HUES64 (cell line): Measurements from ENCODE around the gene CACNA1A.

Experiments
- H3K27ac ChIP-seq: 2 replicates; pipeline ENCODE4 v1.7.0; 2013; ENCODE audit warnings: low read depth, low read length, inconsistent platforms
- H3K27me3 ChIP-seq: 2 replicates; pipeline ENCODE4 v1.6.1; 2013; ENCODE audit warnings: mild to moderate bottlenecking, low read length; ENCODE audit not compliant: insufficient read depth
- H3K36me3 ChIP-seq: 2 replicates; pipeline ENCODE4 v1.6.1; 2013; ENCODE audit warnings: mild to moderate bottlenecking, low read length; ENCODE audit not compliant: insufficient read depth
- H3K4me1 ChIP-seq: 2 replicates; pipeline ENCODE4 v1.6.1; 2013; ENCODE audit warnings: mild to moderate bottlenecking, low read length, moderate library complexity; ENCODE audit not compliant: insufficient read depth
- H3K4me3 ChIP-seq: 2 replicates; pipeline ENCODE4 v1.5.1; 2013; ENCODE audit warnings: mild to moderate bottlenecking, low read length, moderate library complexity
- H3K9ac ChIP-seq: 2 replicates; pipeline ENCODE4 v1.6.1; 2013; ENCODE audit warnings: mild to moderate bottlenecking, low read depth, low read length
- H3K9me3 ChIP-seq: 2 replicates; pipeline ENCODE4 v1.6.1; 2013; ENCODE audit warnings: low read depth, low read length; ENCODE audit not compliant: insufficient read depth
- WGBS: fragments of 150-250, 120-280 bp; methylation state at CpG from one replicate; pipeline ENCODE4 v1.1.7; 2013; ENCODE audit warnings: missing lambda C conversion rate; 5-methylcytosine and 5-hydroxymethylcytosine counted together

The CACNA1A gene

GRCh38 chr19:13399746-13400145 is 106.5 kb downstream of the CACNA1A start:
- H3K4me3 ChIP-seq = no peak overlapping the region
- WGBS = 86% methylated on average over 4 of the region's 5 CpGs
- no peaks in the 10 kb centered on the region for H3K27me3 ChIP-seq
- H3K9ac ChIP-seq = no peak overlapping the region
- 0 out of 2 replicates have a peak, but pooled peaks cover 6% of the 10 kb centered on the region for H3K9me3 ChIP-seq
- H3K36me3 ChIP-seq = no peaks in the 10 kb centered on the region
- H3K27ac ChIP-seq = no peak overlapping the region
- peaks cover 15% of the 10 kb centered on the region for H3K4me1 ChIP-seq

- Histone ChIP-seq H3K9ac (no peak overlapping the region), H3K27ac (0 out of 2 replicates have a peak overlapping the region, but pooled peaks have one; percentile 20), H3K4me3 (no peak overlapping the region), H3K36me3 (no peaks in the 10 kb centered on the region), H3K9me3 (0 out of 2 replicates have a peak, but pooled peaks cover 6% of the 10 kb centered on the region), H3K27me3 (no peaks in the 10 kb centered on the region), H3K4me1 (peaks cover 15% of the 10 kb centered on the region)
- 85% methylated on average over 9 of the region's 10 CpGs for WGBS
These were observed 107.2 kb downstream of the CACNA1A start for GRCh38 chr19:13398780-13399726.

- Histone ChIP-seq H3K27ac (no peak overlapping the region), H3K4me1 (peaks cover 15% of the 10 kb centered on the region), H3K4me3 (no peak overlapping the region), H3K36me3 (no peaks in the 10 kb centered on the region), H3K9me3 (0 out of 2 replicates have a peak, but pooled peaks cover 6% of the 10 kb centered on the region), H3K9ac (no peak overlapping the region), H3K27me3 (no peaks in the 10 kb centered on the region)
- 100% methylated on average over 3 of the region's 4 CpGs for WGBS
These were observed 108.1 kb downstream of the CACNA1A start for GRCh38 chr19:13398182-13398581.

- Histone ChIP-seq H3K9ac (no peak overlapping the region), H3K27me3 (no peaks in the 10 kb centered on the region), H3K27ac (no peak overlapping the region), H3K9me3 (0 out of 2 replicates have a peak, but pooled peaks cover under 1% of the 10 kb centered on the region), H3K4me3 (no peak overlapping the region), H3K36me3 (no peaks in the 10 kb centered on the region), H3K4me1 (peaks cover 15% of the 10 kb centered on the region)
- 42% methylated on average over 18 of the region's 18 CpGs for WGBS
These were observed 109.8 kb downstream of the CACNA1A start for GRCh38 chr19:13396250-13397080.

- Histone ChIP-seq H3K27ac (no peak overlapping the region), H3K9me3 (no peaks in the 10 kb centered on the region), H3K9ac (no peak overlapping the region), H3K4me1 (no peaks in the 10 kb centered on the region), H3K36me3 (no peaks in the 10 kb centered on the region), H3K27me3 (no peaks in the 10 kb centered on the region), H3K4me3 (no peak overlapping the region)
- WGBS = 88% methylated on average over 4 of the region's 4 CpGs
These were observed 123.7 kb downstream of the CACNA1A start for GRCh38 chr19:13382633-13382938.

GRCh38 chr19:13381827-13382632 is 124.2 kb downstream of the CACNA1A start:
- Histone ChIP-seq H3K27me3 (no peaks in the 10 kb centered on the region), H3K4me1 (no peaks in the 10 kb centered on the region), H3K9me3 (no peaks in the 10 kb centered on the region), H3K9ac (no peak overlapping the region), H3K27ac (no peak overlapping the region), H3K4me3 (no peak overlapping the region), H3K36me3 (no peaks in the 10 kb centered on the region)
- 88% methylated on average over 9 of the region's 9 CpGs for WGBS

- Histone ChIP-seq H3K4me1 (no peaks in the 10 kb centered on the region), H3K36me3 (no peaks in the 10 kb centered on the region), H3K27ac (no peak overlapping the region), H3K9ac (no peak overlapping the region), H3K4me3 (no peak overlapping the region), H3K9me3 (no peaks in the 10 kb centered on the region), H3K27me3 (no peaks in the 10 kb centered on the region)
These were observed 129.7 kb downstream of the CACNA1A start for GRCh38 chr19:13376537-13376936.

GRCh38 chr19:13373599-13373998 is 132.7 kb downstream of the CACNA1A start:
- no peak overlapping the region for H3K27ac ChIP-seq
- no peaks in the 10 kb centered on the region for H3K9me3 ChIP-seq
- no peaks in the 10 kb centered on the region for H3K4me1 ChIP-seq
- no peaks in the 10 kb centered on the region for H3K36me3 ChIP-seq
- H3K27me3 ChIP-seq = no peaks in the 10 kb centered on the region
- H3K9ac ChIP-seq = no peak overlapping the region
- 68% methylated on average over 3 of the region's 3 CpGs for WGBS
- no peak overlapping the region for H3K4me3 ChIP-seq

- Histone ChIP-seq H3K4me1 (no peaks in the 10 kb centered on the region), H3K9me3 (no peaks in the 10 kb centered on the region), H3K9ac (no peak overlapping the region), H3K27me3 (no peaks in the 10 kb centered on the region), H3K27ac (no peak overlapping the region), H3K36me3 (no peaks in the 10 kb centered on the region), H3K4me3 (no peak overlapping the region)
- 89% methylated on average over 5 of the region's 5 CpGs for WGBS
These were observed 135.3 kb downstream of the CACNA1A start for GRCh38 chr19:13370948-13371347.

GRCh38 chr19:13366529-13367143 is 139.6 kb downstream of the CACNA1A start:
- H3K9ac ChIP-seq = no peak overlapping the region
- no peak overlapping the region for H3K27ac ChIP-seq
- no peaks in the 10 kb centered on the region for H3K9me3 ChIP-seq
- 85% methylated on average over 13 of the region's 13 CpGs for WGBS
- H3K27me3 ChIP-seq = no peaks in the 10 kb centered on the region
- no peak overlapping the region for H3K4me3 ChIP-seq
- H3K4me1 ChIP-seq = no peaks in the 10 kb centered on the region
- H3K36me3 ChIP-seq = no peaks in the 10 kb centered on the region
